Epithelial cell of esophagus (primary cell): ENCODE data around the gene DLL3.
A peak's percentile ranks its signal among the peaks of the same experiment; 100 is the strongest.

Experiments
- DNase-seq: peaks from one replicate; pipeline ENCODE4 v3.0.0; 2010; ENCODE audit warnings: low read depth
- H3K4me3 ChIP-seq: 2 replicates; pipeline ENCODE4 v1.5.1; 2011; ENCODE audit warnings: mild to moderate bottlenecking, low read length, control low read depth
- CTCF ChIP-seq: IDR thresholded peaks from 2 replicates; pipeline ENCODE4 v1.5.1; 2011; ENCODE audit warnings: low read depth, mild to moderate bottlenecking, low read length, control low read depth, inconsistent platforms; ENCODE audit not compliant: insufficient read depth; ENCODE audit errors: missing control alignments

The DLL3 gene

DNA sequence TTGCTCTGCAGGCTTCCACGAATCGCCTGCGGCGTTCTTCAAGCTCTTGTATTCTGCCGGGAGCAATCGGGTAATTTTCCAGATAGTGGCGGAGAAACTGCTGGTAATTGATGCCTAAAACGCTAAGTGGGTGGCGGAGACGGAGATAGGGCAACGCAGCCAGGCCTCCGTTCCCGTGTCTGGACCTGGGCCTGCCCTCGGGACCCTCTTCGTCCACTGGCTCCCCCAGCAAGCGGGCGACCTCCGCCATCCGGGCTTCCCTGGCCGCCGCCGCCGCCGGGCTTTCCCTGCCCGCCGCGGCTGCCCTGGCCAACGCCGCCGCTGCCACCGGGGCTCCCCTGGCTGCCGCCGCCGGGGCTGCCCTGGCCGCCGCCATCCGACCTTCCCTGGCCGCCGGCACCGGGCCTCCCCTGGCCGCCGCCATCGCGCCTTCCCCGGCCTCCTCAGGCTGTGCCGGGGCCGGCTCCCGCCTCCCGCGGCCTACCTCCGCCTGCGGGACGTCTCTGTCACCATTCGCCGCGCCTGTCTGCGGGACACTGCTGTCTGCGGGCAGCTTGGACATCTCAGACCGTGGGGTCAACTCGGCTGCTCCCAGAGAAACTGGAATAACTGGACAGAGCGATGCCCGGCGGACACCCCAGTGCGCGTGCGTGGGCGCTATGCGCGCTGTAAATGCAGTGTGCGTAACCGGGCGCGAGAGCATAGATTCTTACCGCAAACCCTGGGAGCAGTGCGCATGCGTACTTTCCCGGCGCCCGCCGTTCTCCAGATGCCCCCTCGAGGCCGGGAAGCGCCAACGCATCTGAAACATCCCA lies 41.0 kb downstream of the DLL3 start, which contains the start of gene EID2:
TSS of gene EID2 (minus strand) at position 644 of the 815 bp plus-strand sequence. CDS start at position 562, 82 bp downstream.
- peak; percentile 84 for TF ChIP-seq CTCF
- DNase-seq = peak; percentile 94

GRCh38 chr19:39540333-39540673 lies 41.6 kb downstream of the DLL3 start:
- no peak overlapping the region for H3K4me3 ChIP-seq
- no peak for TF ChIP-seq CTCF
- DNase-seq = no peak

More for the DNA sequence above, 41.0 kb downstream of the DLL3 start, which contains the start of gene EID2:
- peak within 1 kb of the TSS; percentile 88 for H3K4me3 ChIP-seq

DNA sequence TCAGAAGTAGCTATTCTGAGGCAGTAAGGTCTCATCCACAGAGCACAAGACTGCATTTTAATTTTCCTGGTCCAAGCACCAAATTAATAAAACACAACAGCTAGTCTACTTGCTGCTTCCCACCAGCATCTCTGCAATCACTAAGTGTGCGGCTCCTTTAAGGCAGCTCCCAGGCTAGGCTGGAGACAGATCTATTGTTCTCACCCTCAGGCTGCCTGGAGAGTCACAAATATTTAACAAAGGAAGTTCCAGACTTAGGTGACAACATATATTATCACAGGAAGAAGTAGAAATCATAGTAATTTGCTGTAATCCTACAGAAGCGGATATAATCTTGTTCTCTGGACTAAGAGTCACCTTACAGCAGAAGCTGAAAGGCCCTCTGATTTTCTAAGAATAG lies 43.5 kb downstream of the DLL3 start:
- no peak for TF ChIP-seq CTCF
- H3K4me3 ChIP-seq = no peak overlapping the region
- DNase-seq = peak; percentile 20

- no peak overlapping the region for H3K4me3 ChIP-seq
- TF ChIP-seq CTCF = no peak
- DNase-seq = peak; percentile 96
Measured at GRCh38 chr19:39543477-39543857, 44.7 kb downstream of the DLL3 start.

DNA sequence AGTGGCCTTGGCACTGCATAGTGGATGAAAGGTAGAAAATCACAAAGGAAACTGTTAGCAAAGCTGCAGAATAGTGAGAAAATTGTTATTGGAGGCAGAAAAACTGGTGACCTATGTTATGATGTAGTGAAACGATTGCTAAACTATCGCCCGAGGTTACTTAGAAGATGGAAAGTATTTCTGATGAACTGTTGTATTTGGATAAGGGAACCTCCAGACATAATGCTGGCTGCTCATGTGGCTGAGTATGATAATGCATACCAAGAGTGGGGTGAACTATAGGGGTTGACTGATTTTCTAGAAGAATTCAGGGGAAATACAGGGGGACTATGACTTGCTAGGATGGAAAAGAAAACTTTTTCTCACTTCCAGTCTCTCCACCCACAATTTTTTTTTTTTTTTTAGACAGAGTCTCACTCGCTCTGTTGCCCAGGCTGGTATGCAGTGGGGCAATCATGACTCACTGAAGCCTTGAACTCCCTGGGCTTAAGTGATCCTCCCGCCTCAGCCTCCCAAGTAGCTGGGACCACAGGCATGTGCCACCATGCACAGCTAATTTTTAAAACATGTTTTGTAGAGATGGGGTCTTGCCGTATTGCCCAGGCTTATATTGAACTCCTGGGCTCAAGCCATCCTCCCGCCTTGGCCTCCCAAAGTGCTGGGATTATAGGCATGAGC lies 45.6 kb downstream of the DLL3 start:
- DNase-seq = peak; percentile 73
- no peak for TF ChIP-seq CTCF
- H3K4me3 ChIP-seq = no peak overlapping the region

GRCh38 chr19:39544911-39545310 lies 46.2 kb downstream of the DLL3 start:
- no peak for DNase-seq
- H3K4me3 ChIP-seq = no peak overlapping the region
- no peak for TF ChIP-seq CTCF
